Brain microvascular endothelial cell (primary cell): ENCODE results near the gene ITGA1.

ENCODE experiments used
- DNase-seq: peaks from one replicate; pipeline ENCODE4 v3.0.0-alpha.2; 2020
- H3K27ac ChIP-seq: fragments of 250-450 bp; sonication (Bioruptor Pico); 2 replicates; pipeline ENCODE4 v1.5.1; 2020; ENCODE audit warnings: mild to moderate bottlenecking, moderate library complexity
- H3K27me3 ChIP-seq: fragments of 250-450 bp; sonication (Bioruptor Pico); replicated peaks from 2 replicates; pipeline ENCODE4 v1.5.1; 2020; ENCODE audit warnings: mild to moderate bottlenecking
- H3K36me3 ChIP-seq: fragments of 250-450 bp; sonication (Bioruptor Pico); replicated peaks from 2 replicates; pipeline ENCODE4 v1.5.1; 2020; ENCODE audit warnings: mild to moderate bottlenecking
- H3K4me3 ChIP-seq: 2 replicates; pipeline ENCODE4 v1.5.1; 2011; ENCODE audit warnings: low read depth, mild to moderate bottlenecking, control low read depth, low read length, moderate library complexity
- CTCF ChIP-seq: IDR thresholded peaks from 2 replicates; pipeline ENCODE4 v1.5.1; 2011; ENCODE audit warnings: low read depth, mild to moderate bottlenecking, moderate library complexity, low read length, control low read depth, inconsistent platforms; ENCODE audit errors: missing control alignments
- in situ Hi-C: cut with HindIII; loops from 2 replicates; pipeline ENCODE4 v1.10.0; 2017; ENCODE audit warnings: low sequenced_read_pairs, low pct_ligation_motif_present

ITGA1 gene

DNA sequence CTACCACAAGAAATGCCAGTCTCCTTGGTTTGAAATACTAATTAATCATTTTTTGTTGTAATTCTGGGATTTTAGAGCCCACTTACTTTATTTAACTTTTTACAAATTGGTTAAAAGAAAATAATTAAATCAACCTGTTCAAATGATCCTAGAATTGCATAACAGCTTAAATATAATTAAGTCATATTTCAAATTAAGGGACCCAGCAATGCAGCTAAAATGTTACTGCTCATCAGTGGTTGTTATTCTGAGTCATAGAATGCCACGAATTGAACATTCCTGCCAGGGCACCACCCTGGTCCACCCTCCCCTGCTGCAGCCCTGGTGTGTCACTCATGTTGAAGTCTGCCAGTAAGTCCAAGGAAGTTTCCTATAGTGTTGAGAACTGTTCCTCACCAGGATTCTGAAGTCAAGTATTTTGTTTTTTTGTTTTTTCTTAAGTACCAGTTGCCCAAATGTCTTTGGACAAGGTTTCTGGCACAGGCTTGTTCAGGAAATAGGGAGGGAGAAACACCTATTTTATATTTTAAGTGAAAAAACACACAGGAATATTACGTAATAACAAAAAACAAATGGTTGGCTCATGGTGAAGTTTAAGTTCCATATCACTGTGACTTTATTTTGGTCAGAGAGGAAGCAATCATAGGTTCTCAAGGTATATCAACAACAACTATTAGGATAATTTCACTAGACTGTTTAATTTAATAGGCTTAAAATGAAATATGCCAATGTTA, 4.3 kb upstream of the ITGA1 start:
- Histone ChIP-seq H3K4me3 (no peak overlapping the region), H3K27me3 (no peaks in the 10 kb centered on the region), H3K27ac (no peak overlapping the region), H3K36me3 (no peaks in the 10 kb centered on the region)
- in situ Hi-C loops = no loop called here
- TF ChIP-seq CTCF = no peak
- no peak for DNase-seq

GRCh38 chr5:52784737-52785136, 3.0 kb upstream of the ITGA1 start:
- H3K27me3 ChIP-seq = no peaks in the 10 kb centered on the region
- in situ Hi-C loops = no loop called here
- TF ChIP-seq CTCF = no peak
- no peaks in the 10 kb centered on the region for H3K36me3 ChIP-seq
- H3K27ac ChIP-seq = no peak overlapping the region
- DNase-seq = no peak
- H3K4me3 ChIP-seq = no peak overlapping the region

DNA sequence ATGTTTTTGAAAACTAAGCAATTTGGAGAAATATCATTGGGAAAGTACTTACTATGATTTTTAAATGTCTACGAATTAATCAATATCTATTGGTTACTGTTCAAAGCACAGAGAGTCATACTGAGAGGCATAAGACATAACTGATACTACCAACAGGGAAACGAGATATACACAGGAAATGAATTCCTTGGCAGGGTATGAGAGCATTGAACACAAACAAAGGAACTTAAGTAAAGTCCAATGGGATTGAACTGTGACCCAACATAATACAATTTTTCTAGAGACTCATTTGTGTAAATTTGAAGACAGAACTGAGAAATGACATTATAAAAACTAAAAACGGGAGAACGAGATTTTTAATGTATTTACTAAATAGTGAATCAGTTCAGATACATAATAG, 1.3 kb upstream of the ITGA1 start:
- TF ChIP-seq CTCF = no peak
- DNase-seq = no peak
- Histone ChIP-seq H3K27me3 (no peaks in the 10 kb centered on the region), H3K27ac (no peak overlapping the region), H3K4me3 (no peak overlapping the region), H3K36me3 (no peaks in the 10 kb centered on the region)
- in situ Hi-C loops = no loop called here

DNA sequence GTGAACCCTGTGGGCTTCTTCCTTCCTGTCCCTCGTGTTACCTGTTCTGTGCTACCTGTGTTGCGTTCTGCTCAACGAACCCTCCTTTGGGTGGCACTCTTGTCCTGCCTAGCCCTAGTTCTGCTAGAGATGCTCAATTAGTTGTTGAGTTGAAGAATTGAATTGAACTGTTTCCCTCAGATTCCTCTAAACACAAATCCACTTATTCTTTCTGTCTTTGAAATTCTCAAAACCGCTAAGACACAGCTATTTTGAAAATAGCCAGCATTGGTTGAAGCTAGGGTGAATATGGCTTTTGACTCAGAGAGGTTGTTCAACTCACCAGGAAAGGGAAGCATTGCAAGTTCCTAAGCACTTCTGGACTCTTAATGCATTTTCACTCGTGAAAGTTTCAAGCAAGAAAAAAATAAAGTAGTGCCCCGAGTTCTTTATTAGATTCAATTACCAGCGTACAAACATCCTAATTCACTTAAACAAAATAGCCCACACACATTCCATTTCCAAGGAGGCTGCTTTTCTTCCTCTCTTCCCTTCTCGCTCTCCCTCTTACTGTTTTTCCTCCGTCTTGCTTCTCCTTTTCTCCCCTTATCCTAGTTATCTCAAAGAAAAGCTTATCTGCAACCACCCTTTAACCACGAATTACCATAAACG, 642 bp upstream of the ITGA1 start:
- no peaks in the 10 kb centered on the region for H3K27me3 ChIP-seq
- in situ Hi-C loops = no loop called here
- H3K36me3 ChIP-seq = no peaks in the 10 kb centered on the region
- peak overlapping the region; percentile 73 for H3K4me3 ChIP-seq
- TF ChIP-seq CTCF = peak; percentile 38
- peak overlapping the region; percentile 85 for H3K27ac ChIP-seq
- no peak for DNase-seq

DNA sequence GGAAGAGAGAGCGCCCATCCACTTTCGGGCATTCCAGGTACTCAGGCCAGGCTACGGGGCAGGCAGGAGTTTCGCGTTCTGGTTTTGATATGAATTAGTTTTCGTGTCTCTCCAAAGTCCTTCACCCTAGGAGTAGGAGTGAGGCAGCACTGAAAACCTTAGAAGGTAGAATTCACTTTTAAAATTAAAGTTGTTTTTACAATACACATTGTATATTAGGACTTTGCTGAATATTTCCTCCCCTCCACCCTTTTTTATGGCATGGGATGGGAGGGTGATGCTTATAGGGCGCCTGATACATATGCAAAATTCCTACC, 747 bp downstream of the ITGA1 start:
- Histone ChIP-seq H3K4me3 (peak overlapping the region; percentile 73), H3K27me3 (no peaks in the 10 kb centered on the region), H3K27ac (peak overlapping the region; percentile 85), H3K36me3 (no peaks in the 10 kb centered on the region)
- in situ Hi-C loops = no loop called here
- no peak for TF ChIP-seq CTCF
- no peak for DNase-seq

- Histone ChIP-seq H3K36me3 (no peaks in the 10 kb centered on the region), H3K4me3 (peak overlapping the region; percentile 73), H3K27ac (peak overlapping the region; percentile 85), H3K27me3 (no peaks in the 10 kb centered on the region)
- no peak for TF ChIP-seq CTCF
- DNase-seq = no peak
- in situ Hi-C loops = no loop called here
Measured at GRCh38 chr5:52789378-52789777, 1.7 kb downstream of the ITGA1 start.
